Measurements from ENCODE around the gene GALNT14. TPM values are rescaled to one million over a fixed set of nuclear protein-coding genes. Genes with fewer than 3 reads are reported as not detected.

The GALNT14 gene
- total and polyA plus RNA-seq, 2 donors (not counting 1 experiment from before 2014, with no cell fraction given), result 0.15 to 0.83 TPM

DNA sequence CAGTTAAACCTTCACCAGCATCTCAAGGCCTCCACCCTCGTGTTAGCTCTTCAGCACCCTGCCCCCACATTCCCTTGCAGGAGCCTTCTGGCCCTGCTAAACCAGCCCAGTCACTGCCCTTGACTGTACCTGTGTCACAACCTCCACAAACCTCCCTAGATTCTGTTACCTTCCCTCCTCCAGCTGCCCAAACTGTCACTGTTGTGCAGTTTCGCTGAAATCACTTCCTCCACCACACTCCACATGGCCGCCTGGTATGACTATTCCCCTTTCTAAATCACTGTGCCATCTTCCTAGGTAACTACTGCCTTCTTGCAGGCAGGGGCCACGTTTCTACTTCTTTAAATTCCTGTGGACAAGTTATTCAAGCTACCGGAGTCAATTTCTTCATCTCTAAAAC lies 160.2 kb downstream of the GALNT14 start:
- Histone ChIP-seq H3K9ac (ENCODE audit: insufficient read depth, low read length) (no peak overlapping the region), H3K36me3 (ENCODE audit: control insufficient read depth, insufficient read depth, low read length) (no peaks in the 10 kb centered on the region), H3K79me2 (ENCODE audit: control insufficient read depth, insufficient read depth, low read length) (no peaks in the 10 kb centered on the region), H3K27me3 (ENCODE audit: control insufficient read depth, insufficient read depth, low read length) (no peaks in the 10 kb centered on the region), H3K4me3 (replicated peaks in 1 of 4; ENCODE audit: control extremely low read depth in 1 of 4, insufficient read depth in 1 of 4, low read depth in 3 of 4, low read length in 4 of 4) (no peak overlapping the region), H2AFZ (ENCODE audit: low read length) (no peak overlapping the region), H3K4me2 (ENCODE audit: extremely low read depth, insufficient read depth, low read length) (no peak overlapping the region), H3K4me1 (ENCODE audit: control insufficient read depth, extremely low read depth, insufficient read depth, low read length) (no peaks in the 10 kb centered on the region), H3K27ac (ENCODE audit: insufficient read depth, low read length) (no peak overlapping the region), H3K9me3 (ENCODE audit: control insufficient read depth, insufficient read depth, low read depth, low read length) (no peaks in the 10 kb centered on the region), H4K20me1 (ENCODE audit: control insufficient read depth, extremely low read depth, insufficient read depth, low read length) (no peaks in the 10 kb centered on the region)
- TF ChIP-seq CTCF (conservative IDR thresholded peaks at IDR 0.05 in 1 of 2, IDR thresholded peaks at IDR 0.05 in 1 of 2; ENCODE audit: low read depth in 1 of 2, low read length in 2 of 2) (no peak), EZH2 (IDR thresholded peaks at IDR 0.05; ENCODE audit: low read length, missing control alignments) (no peak)
- no peak for DNase-seq (ENCODE audit: low read depth in 2 of 2)

DNA sequence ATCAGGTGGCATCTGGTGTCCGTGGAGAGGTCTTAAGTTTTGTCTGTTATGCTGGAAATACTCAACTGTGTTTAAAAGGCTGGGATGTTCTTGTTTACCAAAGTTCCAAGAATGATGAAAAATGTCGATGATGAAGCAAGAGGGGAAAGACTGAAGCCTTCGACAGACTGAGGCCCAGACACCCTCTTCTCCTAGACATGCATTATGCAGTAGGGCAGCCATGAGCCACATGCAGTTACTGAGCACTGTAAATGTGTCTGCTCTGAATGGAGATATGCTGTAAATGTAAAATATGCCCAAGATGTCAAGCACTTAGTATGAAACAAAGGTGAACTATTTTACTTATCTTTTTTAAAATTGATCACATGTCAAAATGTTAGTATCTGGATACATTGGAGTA lies 163.1 kb downstream of the GALNT14 start:
- H3K4me2 ChIP-seq (ENCODE audit: extremely low read depth, insufficient read depth, low read length), result no peak overlapping the region
- DNase-seq (ENCODE audit: low read depth in 2 of 2), result no peak
- H3K79me2 ChIP-seq (ENCODE audit: control insufficient read depth, insufficient read depth, low read length), result no peaks in the 10 kb centered on the region
- H4K20me1 ChIP-seq (ENCODE audit: control insufficient read depth, extremely low read depth, insufficient read depth, low read length), result no peaks in the 10 kb centered on the region
- H3K4me1 ChIP-seq (ENCODE audit: control insufficient read depth, extremely low read depth, insufficient read depth, low read length), result no peaks in the 10 kb centered on the region
- H2AFZ ChIP-seq (ENCODE audit: low read length), result no peak overlapping the region
- H3K36me3 ChIP-seq (ENCODE audit: control insufficient read depth, insufficient read depth, low read length), result no peaks in the 10 kb centered on the region
- no peak overlapping the region for H3K27ac ChIP-seq (ENCODE audit: insufficient read depth, low read length)
- no peaks in the 10 kb centered on the region for H3K9me3 ChIP-seq (ENCODE audit: control insufficient read depth, insufficient read depth, low read depth, low read length)
- no peak overlapping the region for H3K9ac ChIP-seq (ENCODE audit: insufficient read depth, low read length)
- H3K4me3 ChIP-seq (replicated peaks in 1 of 4; ENCODE audit: control extremely low read depth in 1 of 4, insufficient read depth in 1 of 4, low read depth in 3 of 4, low read length in 4 of 4), result no peak overlapping the region
- no peaks in the 10 kb centered on the region for H3K27me3 ChIP-seq (ENCODE audit: control insufficient read depth, insufficient read depth, low read length)
- no peak for TF ChIP-seq CTCF (conservative IDR thresholded peaks at IDR 0.05 in 1 of 2, IDR thresholded peaks at IDR 0.05 in 1 of 2; ENCODE audit: low read depth in 1 of 2, low read length in 2 of 2)
- TF ChIP-seq EZH2 (IDR thresholded peaks at IDR 0.05; ENCODE audit: low read length, missing control alignments), result no peak

DNA sequence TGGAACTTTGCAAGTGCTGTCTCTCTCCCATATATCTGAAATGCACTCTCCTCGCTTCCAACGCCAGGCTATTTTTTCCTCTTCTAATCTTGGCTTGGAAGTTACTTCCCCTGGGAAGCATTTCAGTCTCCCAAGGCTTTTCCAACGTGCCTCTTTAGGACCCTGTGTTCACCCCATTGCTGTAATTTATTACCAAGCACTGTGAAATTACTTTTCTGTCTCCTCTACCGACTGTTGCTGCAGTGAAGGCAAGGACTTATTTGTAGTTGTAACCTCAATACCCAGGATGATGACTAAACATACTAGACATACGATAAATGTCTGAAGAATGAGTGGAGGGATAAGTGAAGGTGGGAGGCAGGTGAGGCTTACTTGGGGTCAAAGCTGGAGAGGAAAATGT lies 163.7 kb downstream of the GALNT14 start:
- Histone ChIP-seq H3K4me1 (ENCODE audit: control insufficient read depth, extremely low read depth, insufficient read depth, low read length) (no peaks in the 10 kb centered on the region), H3K27me3 (ENCODE audit: control insufficient read depth, insufficient read depth, low read length) (no peaks in the 10 kb centered on the region)
- TF ChIP-seq CTCF (conservative IDR thresholded peaks at IDR 0.05 in 1 of 2, IDR thresholded peaks at IDR 0.05 in 1 of 2; ENCODE audit: low read depth in 1 of 2, low read length in 2 of 2) (no peak), EZH2 (IDR thresholded peaks at IDR 0.05; ENCODE audit: low read length, missing control alignments) (no peak)

More for the DNA sequence above, 163.7 kb downstream of the GALNT14 start:
- no peak overlapping the region for H3K27ac ChIP-seq (ENCODE audit: insufficient read depth, low read length)
- no peaks in the 10 kb centered on the region for H3K9me3 ChIP-seq (ENCODE audit: control insufficient read depth, insufficient read depth, low read depth, low read length)
- no peak overlapping the region for H3K4me2 ChIP-seq (ENCODE audit: extremely low read depth, insufficient read depth, low read length)
- no peak overlapping the region for H2AFZ ChIP-seq (ENCODE audit: low read length)
- no peak overlapping the region for H3K4me3 ChIP-seq (replicated peaks in 1 of 4; ENCODE audit: control extremely low read depth in 1 of 4, insufficient read depth in 1 of 4, low read depth in 3 of 4, low read length in 4 of 4)
- no peak for DNase-seq (ENCODE audit: low read depth in 2 of 2)
- no peaks in the 10 kb centered on the region for H3K36me3 ChIP-seq (ENCODE audit: control insufficient read depth, insufficient read depth, low read length)
- H3K9ac ChIP-seq (ENCODE audit: insufficient read depth, low read length), result no peak overlapping the region
- H3K79me2 ChIP-seq (ENCODE audit: control insufficient read depth, insufficient read depth, low read length), result no peaks in the 10 kb centered on the region
- H4K20me1 ChIP-seq (ENCODE audit: control insufficient read depth, extremely low read depth, insufficient read depth, low read length), result no peaks in the 10 kb centered on the region

Data from fibroblast of lung (primary cell).